ENCODE data around the gene CST7.

DNA sequence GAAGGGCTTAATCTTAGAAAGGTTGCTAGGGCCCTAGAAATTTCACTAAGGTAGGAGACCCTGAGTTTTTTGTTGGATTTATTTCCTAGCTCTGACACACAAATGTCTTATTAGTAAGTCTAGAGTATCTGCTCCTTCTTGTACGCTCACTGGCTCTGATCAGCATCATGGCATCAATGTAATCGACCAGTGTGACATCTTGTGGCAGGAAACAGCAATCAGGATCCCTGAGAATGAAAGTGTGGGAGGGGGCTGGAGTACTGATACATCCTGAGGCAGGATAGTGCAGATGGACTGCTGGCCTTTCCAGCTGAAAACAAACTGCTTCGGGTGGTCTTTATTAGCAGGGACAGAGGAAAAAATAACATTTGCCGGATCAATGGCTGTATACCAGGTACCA is 10.0 kb upstream of the CST7 start:
- TF ChIP-seq REST (IDR thresholded peaks at IDR 0.05; ENCODE audit: insufficient read depth in 1 of 2, low read depth in 2 of 2, low read length in 1 of 2): no peak
- TF ChIP-seq CTCF (IDR thresholded peaks at IDR 0.05): no peak
- TF ChIP-seq POLR2AphosphoS5 (IDR thresholded peaks at IDR 0.05; ENCODE audit: low read depth, low read length): no peak
- no peak for TF ChIP-seq TCF7L2 (IDR thresholded peaks at IDR 0.05; ENCODE audit: low read depth, low read length)
- no peak for TF ChIP-seq SIN3A (IDR thresholded peaks at IDR 0.05; ENCODE audit: borderline replicate concordance, insufficient read depth, low read depth, low read length)
